22Rv1 (cell line): Measurements from ENCODE around the gene KRTAP4-9.
"Not testable (repeated sequence)": the region's sequence is repeated elsewhere in the genome, so short reads cannot be mapped to it uniquely, and the experiment has no call there.

Experiments
- H3K27ac ChIP-seq: fragments of 450-650 bp; 2 replicates; pipeline ENCODE4 v1.5.1; 2017
- CTCF ChIP-seq: fragments of 450-650 bp; IDR thresholded peaks from 2 replicates; pipeline ENCODE4 v1.5.1; 2017; ENCODE audit warnings: mild to moderate bottlenecking
- ZFX ChIP-seq: fragments of 450-650 bp; IDR thresholded peaks from 2 replicates; pipeline ENCODE4 v1.6.1; 2017; ENCODE audit warnings: antibody characterized with exemption, borderline replicate concordance

The KRTAP4-9 gene

GRCh38 chr17:41105347-41105746 lies at the start of gene KRTAP4-9:
Gene KRTAP4-9 (plus strand): TSS chr17:41105389. CDS start chr17:41105389, 0 bp downstream.
- H3K27ac ChIP-seq, result not testable (repeated sequence)

GRCh38 chr17:41057547-41057946 lies 47.6 kb upstream of the KRTAP4-9 start:
- H3K27ac ChIP-seq, result no peak overlapping the region
- TF ChIP-seq CTCF (no peak), ZFX (no peak)

GRCh38 chr17:41058741-41059140 lies 46.4 kb upstream of the KRTAP4-9 start:
- TF ChIP-seq CTCF, result no peak
- TF ChIP-seq ZFX, result no peak
- no peak overlapping the region for H3K27ac ChIP-seq

- not testable (repeated sequence) for H3K27ac ChIP-seq
These were observed 45.7 kb upstream of the KRTAP4-9 start for GRCh38 chr17:41059276-41060051.

- TF ChIP-seq CTCF, result no peak
- no peak for TF ChIP-seq ZFX
- no peak within 1 kb of the TSS for H3K27ac ChIP-seq
These were observed 45.1 kb upstream of the KRTAP4-9 start, which contains the start of gene KRTAP2-3 for GRCh38 chr17:41060052-41060604. Gene KRTAP2-3 (minus strand): TSS chr17:41060114. CDS start chr17:41060050, 64 bp downstream.

- TF ChIP-seq CTCF (no peak), ZFX (no peak)
- H3K27ac ChIP-seq, result no peak overlapping the region
These were observed 43.2 kb upstream of the KRTAP4-9 start for GRCh38 chr17:41061964-41062363.

- H3K27ac ChIP-seq, result no peak overlapping the region
- TF ChIP-seq CTCF, result no peak
- TF ChIP-seq ZFX, result no peak
These were observed 41.7 kb upstream of the KRTAP4-9 start for GRCh38 chr17:41063449-41063848.

- TF ChIP-seq ZFX (no peak), CTCF (no peak)
- H3K27ac ChIP-seq, result no peak overlapping the region
These were observed 40.9 kb upstream of the KRTAP4-9 start for GRCh38 chr17:41064301-41064700.

GRCh38 chr17:41065016-41065689 lies 40.0 kb upstream of the KRTAP4-9 start:
- not testable (repeated sequence) for H3K27ac ChIP-seq
